ENCODE data around the gene SOX12.

SOX12 gene

DNA sequence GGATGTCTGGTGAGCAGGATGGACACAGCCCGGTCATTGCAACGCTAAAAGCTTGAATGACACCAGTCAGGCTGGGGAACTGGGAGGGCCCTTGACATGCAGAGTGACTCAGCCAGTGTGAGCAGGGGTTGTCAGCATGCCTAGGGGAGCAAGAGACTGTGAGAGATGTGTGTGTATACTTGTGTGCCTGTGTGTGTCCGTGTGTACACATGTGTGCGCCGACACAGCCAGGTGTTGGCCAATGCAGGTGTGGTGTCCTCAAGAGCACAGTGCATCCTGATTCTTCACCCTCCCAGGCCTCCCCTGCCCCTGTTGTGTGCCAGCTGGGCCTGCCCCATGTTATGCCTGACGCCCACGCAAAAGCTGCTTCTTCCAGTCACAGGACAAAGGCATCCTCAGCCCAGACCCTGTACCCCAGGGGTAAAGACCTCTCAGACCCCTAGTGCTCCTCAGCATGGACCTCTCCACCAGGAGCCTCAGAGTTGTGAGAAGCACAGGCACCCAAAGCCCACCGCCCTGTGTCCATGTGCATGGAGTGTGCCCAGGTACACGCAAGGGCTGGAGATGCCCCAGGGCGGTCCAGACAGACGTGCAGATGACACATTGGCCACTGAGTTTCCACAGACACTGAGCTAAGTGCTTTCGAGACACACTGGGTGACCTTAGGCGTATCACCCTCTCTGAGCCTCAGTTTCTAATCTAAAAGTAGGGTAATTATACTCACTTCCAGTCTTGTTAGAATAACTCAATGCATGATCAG is 38.1 kb downstream of the SOX12 start:
- DNase-seq = peak; percentile 61 to 69 (median 68)

DNA sequence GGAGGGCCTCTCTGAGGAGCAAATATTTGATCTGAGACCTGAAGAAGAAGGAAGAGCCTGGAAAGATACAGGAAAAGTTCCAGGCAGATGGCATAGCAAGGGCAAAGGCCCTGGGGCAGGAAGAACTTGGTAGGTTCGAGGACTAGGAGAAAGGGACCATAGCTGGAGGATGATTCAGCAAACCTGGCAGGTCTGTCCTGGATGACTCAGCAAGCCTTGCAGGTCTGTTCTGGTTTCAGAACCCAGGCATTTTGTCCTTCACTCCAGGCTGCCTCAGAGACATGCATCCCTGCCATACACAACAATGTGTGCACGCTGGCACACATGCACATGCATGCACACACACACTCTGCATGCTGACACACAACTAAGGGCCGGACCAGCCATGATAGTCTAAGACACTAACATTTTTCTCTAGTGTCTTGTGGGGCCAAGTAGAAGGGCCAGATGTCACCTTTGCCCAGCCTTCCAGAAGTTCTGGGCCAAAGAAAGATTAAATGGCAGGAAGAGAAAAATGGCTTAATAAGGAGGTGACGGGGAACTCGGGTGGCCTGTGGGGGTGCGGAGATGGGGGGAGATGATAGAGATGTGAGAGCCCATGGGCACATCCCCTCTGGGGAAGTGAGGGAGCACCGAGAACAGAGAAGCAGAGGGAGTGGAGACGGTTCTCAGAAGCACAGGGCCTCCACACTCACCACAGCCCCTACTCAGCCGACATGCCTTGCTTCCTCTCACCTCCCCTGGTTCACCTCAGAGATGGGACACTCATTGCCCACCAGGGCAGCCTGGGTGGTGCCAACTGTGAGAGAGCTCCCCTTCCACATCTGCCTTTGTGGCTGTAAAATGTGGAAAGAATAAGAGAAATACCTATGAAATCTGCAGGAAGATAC is 39.8 kb downstream of the SOX12 start:
- DNase-seq = peak in 1 of 3 donors; percentile 12

DNA sequence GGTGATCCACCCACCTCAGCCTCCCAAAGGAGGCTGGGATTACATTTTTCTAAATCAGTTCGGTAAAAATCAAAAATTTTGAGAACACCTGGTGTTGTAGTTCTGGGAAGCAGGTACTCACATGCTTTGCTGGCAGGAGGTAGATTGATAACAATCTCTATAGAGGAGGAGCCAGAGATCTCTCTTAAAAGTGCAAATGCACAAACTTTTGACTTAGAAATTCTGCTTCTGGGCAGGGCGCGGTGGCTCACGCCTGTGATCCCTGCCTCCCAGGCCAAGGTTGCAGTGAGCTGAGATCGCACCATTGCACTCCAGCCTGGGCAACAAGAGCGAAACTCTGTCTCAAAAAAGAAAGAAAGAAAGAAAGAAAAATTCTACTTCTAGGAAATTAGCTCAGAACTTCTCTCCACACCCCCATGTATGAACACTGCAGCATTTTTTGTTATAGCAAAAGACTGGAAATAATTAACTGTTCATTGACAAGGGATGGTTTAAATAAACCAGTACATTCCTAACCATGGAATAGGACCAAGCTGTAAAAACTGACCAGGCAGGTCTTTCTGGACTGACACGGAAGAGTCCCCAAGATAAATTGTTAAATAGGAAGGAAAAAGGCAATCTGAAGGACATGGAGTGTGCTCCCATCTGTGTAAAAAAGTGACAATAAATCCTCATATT is 40.8 kb downstream of the SOX12 start:
- peak in 1 of 3 donors; percentile 6 for DNase-seq

DNA sequence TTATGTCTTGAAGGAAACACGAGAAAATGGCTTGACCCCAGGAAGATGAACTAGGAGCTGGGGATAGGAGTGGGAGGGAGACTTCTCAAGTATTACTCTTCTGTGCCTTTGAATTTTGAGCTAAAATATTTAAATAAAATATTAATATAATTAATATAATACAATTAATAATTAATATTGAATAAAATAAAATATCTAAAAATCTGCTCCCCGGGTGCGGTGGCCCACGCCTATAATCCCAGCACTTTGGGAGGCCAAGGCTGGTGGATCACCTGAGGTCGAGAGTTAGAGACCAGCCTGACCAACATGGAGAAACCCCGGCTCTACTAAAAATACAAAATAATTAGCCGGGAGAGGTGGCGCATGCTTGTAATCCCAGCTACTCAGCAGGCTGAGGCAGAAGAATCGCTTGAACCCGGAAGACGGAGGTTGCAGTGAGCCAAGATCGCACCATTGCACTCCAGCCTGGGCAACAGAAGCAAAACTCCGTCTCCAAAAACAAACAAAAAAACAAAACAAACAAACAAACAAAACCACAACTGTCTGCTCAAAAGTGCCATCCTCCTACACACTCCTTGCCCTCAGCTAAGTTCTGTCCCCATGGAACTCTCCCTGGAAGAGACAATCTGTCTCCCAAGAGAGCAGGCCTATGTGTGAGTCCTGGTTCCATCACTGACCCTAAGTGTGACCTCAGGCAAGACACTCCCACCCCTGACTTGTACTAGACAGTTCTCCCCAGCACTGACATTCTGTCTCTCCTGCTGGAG is 41.5 kb downstream of the SOX12 start:
- DNase-seq = peak in 1 of 3 donors; percentile 13

DNA sequence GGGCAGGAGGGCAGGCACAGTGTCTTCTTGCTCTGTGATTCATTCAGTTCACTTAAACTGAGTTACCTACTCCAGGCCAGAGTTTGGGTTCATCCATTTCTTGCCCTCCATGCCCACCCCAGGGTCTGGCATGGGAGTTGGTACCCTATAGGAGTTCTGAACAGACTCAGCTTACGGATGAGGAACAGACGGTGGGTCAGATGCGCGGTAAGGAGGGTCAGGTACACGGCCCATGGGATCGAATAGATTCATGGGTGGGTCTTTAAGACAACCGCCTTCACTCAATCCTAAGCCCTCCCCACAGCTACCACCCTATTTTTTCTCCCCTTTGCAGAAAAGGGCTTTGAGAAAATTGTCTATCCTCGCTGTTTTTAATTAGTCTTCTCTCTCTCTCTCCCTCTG is 42.1 kb downstream of the SOX12 start:
- no peak for DNase-seq

DNA sequence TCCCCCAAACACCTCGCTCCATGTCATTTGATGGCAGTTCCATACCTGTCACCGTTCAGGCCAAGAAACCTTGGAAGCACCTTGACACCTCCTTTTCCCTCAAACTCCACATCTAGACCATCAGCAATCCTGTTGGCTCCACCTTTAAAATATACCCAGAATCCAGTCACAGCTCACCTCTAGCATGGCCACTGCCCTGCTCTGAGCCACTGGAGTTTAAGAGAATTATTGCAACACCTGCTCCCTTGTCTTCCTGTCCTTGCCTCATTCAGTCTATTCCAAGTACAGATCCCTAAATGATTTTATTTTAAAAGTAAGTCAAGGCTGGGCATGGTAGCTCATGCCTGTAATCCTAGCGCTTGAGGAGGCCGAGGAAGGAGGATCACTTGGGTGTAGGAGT is 43.6 kb downstream of the SOX12 start:
- no peak for DNase-seq

DNA sequence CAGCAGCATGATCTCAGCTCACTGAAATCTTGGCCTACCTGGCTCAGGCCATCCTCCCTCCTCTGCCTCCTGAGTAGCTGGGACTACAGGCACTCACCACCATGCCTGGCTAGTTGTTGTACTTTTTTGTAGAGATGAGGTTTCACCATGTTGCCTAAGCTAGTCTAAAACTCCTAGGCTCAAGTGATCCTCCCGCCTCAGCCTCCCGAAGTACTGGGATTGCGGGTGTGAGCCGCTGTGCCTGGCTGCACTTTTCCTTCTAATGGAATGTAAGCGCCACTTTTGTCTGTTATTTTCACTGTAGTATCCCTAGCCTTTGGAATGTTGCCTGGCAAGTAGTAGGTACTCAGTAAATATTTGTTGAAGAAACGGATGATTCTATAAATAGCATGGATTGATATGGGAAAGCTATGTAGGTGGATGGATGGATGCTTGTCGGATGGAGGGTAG is 44.8 kb downstream of the SOX12 start:
- DNase-seq = no peak

DNA sequence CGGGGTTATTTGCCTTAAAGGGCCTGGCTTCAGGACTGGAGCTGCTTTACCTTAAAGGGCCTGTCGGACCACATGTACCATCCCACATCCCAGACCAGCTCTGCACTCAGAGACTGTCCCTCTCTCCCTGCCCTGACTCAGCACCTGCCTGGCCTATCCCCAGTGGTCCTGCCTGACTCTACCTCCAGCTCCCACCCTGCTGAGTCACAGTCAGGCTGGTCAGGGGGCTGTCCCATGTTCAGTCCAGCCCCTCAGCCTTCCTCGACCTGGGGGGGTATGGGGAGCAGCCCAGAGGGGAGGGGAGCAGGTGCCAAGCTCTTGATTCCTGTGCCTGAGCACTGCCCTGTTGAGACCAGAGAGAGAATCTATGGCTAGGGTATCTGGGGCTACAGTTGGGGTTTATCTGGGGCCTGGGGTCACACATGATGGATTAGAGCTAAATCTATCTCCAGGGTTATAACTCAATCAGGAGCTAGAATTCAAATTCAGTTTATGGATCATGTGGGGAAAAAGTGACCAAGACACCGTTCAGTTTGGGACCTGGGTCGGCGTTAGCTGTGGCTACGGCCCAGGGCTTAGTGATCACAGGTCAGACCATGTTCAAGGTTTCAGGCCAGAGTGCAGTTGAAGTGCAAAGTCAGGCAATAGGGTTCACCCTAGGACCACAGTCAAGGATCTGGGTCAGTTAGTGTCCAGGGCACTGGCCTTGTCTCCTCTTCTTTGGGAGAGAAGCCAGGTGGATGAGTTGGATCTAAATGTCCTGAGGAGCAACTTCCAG is 45.8 kb downstream of the SOX12 start:
- no peak for DNase-seq

DNA sequence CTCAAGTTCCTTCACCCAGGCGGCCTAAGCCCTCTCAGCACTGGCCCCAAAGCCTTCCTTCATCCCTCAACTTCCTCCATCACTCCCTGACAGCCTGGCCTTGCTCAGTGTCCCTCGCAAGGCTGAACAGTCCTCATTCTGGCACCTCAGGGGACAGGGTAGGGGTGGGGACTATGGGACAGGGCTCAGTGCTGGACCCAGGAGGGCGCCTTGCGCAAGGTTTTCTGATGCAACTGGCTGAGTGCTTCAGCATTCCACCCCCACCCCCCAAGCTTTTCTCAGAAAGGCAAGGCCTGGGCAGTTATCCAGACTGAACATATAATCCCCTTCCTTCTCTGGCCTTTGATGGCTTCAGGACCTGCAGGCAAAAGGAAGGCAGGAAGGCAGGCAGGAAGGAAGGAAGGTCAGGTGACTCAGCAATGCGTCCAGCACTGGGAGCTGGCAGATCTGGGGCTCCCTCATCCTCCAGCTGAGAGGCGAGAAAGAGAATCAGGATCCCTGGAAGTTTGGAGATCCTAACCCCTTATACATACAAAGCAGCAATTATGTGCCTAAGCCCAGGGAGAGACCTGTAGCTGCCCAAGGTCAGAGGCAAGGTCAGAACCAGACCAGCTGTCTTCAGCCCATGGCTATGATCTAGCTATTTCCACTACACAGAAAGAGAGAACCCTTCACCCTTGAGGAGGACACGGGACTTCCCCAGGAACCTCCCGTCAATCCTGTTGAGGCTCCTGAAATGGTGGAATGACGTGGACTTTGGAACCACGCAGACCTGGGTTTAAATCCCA is 46.6 kb downstream of the SOX12 start:
- DNase-seq = peak; percentile 62 to 79 (median 67)

DNA sequence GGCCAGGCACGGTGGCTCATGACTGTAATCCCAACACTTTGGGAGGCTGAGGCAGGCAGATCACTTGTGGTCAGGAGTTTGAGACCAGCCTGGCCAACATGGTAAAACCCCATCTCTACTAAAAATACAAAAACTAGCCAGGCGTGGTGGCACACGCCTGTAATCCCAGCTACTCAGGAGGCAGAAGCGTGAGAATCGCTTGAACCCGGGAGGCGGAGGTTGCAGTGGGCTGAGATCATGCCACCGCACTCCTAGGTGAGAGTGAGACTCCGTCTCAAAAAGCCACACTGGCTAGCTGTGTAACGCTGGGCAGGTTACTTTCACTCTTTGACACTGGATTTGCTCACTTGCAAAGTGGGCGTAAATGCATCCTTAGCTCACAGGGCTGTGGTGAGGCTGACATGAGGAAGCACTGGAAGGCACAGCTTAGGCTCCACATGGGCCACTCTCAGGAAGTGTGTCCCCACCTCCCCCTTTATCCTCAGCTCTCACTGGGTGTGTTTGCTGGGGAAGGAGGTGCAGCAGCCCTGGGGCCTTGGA is 47.3 kb downstream of the SOX12 start:
- peak; percentile 76 to 84 (median 81) for DNase-seq

DNA sequence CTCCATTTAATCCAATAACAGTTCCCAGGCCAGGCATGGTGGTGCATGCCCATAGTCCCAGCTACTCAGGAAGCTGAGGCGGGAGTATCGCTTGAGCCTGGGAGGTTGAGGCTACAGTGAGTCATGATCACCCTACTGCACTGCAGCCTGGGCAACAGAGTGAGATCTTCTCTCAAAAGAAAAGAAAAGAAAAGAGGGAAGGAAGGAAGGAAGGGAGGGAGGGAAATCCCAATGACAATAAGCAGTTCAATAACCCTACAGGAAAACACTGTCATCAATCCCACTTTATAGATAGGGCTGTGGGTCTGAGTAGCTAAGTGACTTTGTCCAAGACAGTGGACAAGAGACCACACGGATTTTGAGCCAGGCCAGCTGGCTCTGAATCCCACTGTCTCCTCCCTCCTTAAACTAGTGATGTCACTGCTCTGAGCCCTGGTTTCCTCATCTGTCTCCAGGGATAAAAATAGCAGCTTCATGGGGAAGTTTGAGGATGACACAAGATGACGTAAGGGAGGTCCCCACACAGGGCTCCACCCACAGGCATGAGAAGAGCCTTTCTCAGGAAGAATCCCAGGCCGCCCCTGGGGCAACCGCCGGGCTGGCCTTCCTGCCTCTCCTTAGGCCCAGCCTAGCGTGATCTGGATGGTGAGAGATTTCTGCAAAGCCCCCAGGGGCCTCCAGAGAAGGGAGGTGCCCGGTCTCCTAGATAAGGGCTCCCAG is 48.0 kb downstream of the SOX12 start:
- DNase-seq = peak; percentile 95 to 98 (median 98)

DNA sequence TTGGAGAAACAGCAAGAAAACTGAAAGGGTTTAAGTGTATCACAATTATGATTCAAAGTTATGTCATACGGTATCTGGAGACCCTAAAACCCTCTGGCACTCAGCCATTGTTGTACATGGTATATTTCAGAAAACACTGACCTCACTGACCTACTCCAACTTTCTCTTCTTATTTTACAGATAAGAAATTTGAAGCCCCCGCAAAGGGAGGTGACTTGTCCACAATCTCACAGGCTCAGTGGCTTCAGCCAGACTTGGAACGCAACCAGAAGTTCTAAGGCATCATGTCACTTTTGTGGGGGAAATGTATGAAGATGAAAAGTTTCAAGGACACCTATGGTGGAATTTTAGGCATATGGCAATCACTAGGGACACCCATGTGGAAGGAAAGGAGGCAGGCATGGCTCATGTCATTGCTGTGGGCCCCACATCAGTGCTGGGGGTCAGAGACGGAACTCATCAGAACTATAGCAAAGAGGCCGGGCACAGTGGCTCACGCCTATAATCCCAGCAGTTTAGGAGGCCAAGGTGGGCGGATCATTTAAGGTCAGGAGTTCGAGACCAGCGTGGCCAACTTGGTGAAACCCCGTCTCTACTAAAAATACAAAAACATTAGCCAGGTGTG is 50.0 kb downstream of the SOX12 start:
- no peak for DNase-seq

DNA sequence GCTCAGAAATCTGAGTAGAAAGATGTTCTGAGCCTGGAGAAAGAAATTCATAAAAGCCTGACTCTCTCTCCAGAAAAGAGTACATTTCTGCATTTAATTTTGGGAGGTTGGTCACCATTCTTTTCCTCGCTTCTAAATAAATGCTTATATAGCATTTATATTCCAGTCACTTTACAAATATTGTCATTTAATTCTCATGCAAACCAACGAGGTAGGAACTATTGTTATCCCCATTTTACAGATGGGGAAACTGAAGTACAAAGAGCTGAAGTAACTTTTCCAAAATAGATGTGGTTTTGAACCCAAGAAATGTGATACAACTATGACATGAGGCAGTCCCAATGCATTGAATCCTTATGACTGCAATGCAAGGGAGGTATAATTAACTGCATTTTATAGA is 50.7 kb downstream of the SOX12 start:
- DNase-seq = peak in 1 of 3 donors; percentile 10

DNA sequence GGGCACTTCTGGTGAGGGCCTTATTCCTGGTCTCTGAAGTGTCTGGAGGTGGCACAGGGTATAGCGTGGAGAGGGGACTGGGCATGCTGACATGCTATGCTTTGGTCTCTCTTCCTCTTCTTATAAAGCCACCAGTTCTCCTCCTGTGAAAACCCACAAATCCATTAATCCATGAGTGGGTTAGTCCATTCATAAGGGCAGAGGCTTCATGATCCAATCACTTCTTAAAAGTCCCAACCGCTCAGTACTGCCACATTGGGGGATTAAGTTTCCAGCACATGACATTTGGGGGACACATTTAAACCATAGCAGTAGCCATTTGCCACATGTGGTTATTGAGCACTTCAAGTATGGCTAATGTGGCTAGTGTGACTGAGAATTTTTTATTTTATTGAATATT is 51.4 kb downstream of the SOX12 start:
- DNase-seq = peak in 1 of 3 donors; percentile 19

DNA sequence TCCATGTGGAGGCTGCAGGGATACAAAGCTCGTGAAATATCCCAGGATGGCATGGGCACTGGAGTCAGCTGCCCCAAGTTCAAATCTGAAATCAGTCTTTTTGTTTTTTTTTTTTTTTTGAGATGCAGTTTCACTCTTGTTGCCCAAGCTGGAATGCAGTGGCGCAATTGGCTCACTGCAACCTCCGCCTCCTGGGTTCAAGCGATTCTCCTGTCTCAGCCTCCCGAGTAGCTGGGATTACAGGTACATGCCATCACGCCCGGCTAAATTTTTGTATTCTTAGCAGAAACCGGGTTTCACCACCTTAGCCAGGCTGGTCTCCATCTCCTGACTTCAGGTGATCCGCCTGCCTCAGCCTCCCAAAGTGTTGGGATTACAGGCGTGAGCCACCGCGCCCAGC is 52.2 kb downstream of the SOX12 start:
- peak in 1 of 3 donors; percentile 0 for DNase-seq

DNA sequence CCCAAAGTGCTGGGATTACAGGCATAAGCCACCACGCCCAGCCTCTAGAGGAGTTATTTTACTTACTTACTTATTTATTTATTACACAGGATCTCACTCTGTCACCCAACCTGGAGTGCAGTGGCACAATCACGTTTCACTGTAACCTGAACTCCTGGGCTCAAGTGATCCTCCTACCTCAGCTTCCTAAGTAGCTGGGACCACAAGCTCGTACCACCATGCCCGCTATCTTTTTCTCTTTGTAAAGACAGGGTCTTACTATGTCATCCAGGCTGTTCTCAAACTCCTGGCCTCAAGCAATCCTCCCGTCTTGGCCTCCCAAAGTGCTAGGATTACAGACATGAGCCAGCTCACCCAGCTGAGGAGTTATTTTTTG is 53.6 kb downstream of the SOX12 start:
- peak in 1 of 3 donors; percentile 12 for DNase-seq

Data from suppressor macrophage treated with lipopolysaccharide for 1 hour (primary cell).